Caco-2 (cell line): Measurements from ENCODE around the gene RB1. TPM values are rescaled to one million over a fixed set of nuclear protein-coding genes. Genes with fewer than 3 reads are reported as not detected.

Source experiments
- BruUV-seq: library from RNA; stranded (reverse); fragments of 400-500 nt; replicated peaks from 2 replicates; lab custom pipeline; 2021; lab: Mats Ljungman, UMichigan
- CTCF ChIA-PET: fragments of 300-600 bp; sonication (Branson Sonifier 250); formaldehyde crosslinking; loops from one replicate; lab custom pipeline; 2022; ENCODE audit warnings: antibody characterized with exemption; lab: Charles Lee
- POLR2A ChIA-PET: fragments of 300-600 bp; sonication (Branson Sonifier 250); formaldehyde crosslinking; loops from one replicate; lab custom pipeline; 2022; ENCODE audit warnings: antibody characterized with exemption; lab: Charles Lee
- DNase-seq, 2 experiments: peaks; one replicate each; pipeline versions ENCODE4 v3.0.0 to v3.0.0-alpha.2; 2020 to 2022
- H3K27me3 ChIP-seq: replicated peaks from 2 replicates; pipeline ENCODE4 v1.6.0; 2011; ENCODE audit warnings: low read length; ENCODE audit not compliant: control insufficient read depth, insufficient read depth
- H3K36me3 ChIP-seq: 2 replicates; pipeline ENCODE4 v1.5.1; 2011; ENCODE audit warnings: low read length; ENCODE audit not compliant: control insufficient read depth, insufficient read depth
- H3K4me1 ChIP-seq: fragments of 250-450 bp; sonication (Bioruptor Pico); 2 replicates; pipeline ENCODE4 v1.5.1; 2020; ENCODE audit warnings: mild to moderate bottlenecking
- H3K4me3 ChIP-seq: 2 replicates; pipeline ENCODE4 v1.5.1; 2011; ENCODE audit warnings: low read depth, mild to moderate bottlenecking, control low read depth, low read length
- H3K9me3 ChIP-seq: fragments of 250-450 bp; sonication (Bioruptor Pico); 2 replicates; pipeline ENCODE4 v1.5.1; 2020; ENCODE audit warnings: mild to moderate bottlenecking, moderate library complexity
- H3K27ac Mint-ChIP-seq: one replicate; pipeline ENCODE4 v1.8.0; 2022; ENCODE audit warnings: mixed read lengths; ENCODE audit not compliant: unreplicated experiment
- H3K27me3 Mint-ChIP-seq: one replicate; pipeline ENCODE4 v1.8.0; 2022; ENCODE audit warnings: mixed read lengths; ENCODE audit not compliant: insufficient read depth, unreplicated experiment
- H3K36me3 Mint-ChIP-seq: one replicate; pipeline ENCODE4 v1.8.0; 2022; ENCODE audit warnings: mild to moderate bottlenecking, mixed read lengths; ENCODE audit not compliant: insufficient read depth, unreplicated experiment
- H3K4me1 Mint-ChIP-seq: one replicate; pipeline ENCODE4 v1.8.0; 2022; ENCODE audit warnings: low read depth, mixed read lengths; ENCODE audit not compliant: unreplicated experiment
- H3K4me3 Mint-ChIP-seq: one replicate; pipeline ENCODE4 v1.8.0; 2022; ENCODE audit warnings: mild to moderate bottlenecking, moderate library complexity, mixed read lengths; ENCODE audit not compliant: unreplicated experiment
- H3K9me3 Mint-ChIP-seq: one replicate; pipeline ENCODE4 v1.8.0; 2022; ENCODE audit warnings: mixed read lengths; ENCODE audit not compliant: unreplicated experiment
- intact Hi-C: fragments of 100-400 bp; cut with micrococcal nuclease; formaldehyde crosslinking; loops from one replicate; pipeline ENCODE4 v1.10.0; 2022; ENCODE audit not compliant: unreplicated experiment
- total RNA-seq: library from RNA; stranded (reverse); gene quantifications from 2 replicates; pipeline ENCODE4 v1.2.3, GENCODE V29; 2022
- TF ChIP-seq, protein P1 (sequence below), 2 experiments: fragments of 200-600 bp in 1 of 2; IDR thresholded peaks; 1 replicate in 1 of 2; 2 replicates in 1 of 2; pipeline versions ENCODE4 v1.5.1 to v1.8.0; 2011 to 2022; ENCODE audit warnings: antibody characterized with exemption in 1 of 2, control low read depth in 1 of 2, inconsistent platforms in 1 of 2, low read depth in 1 of 2, low read length in 1 of 2, mild to moderate bottlenecking in 1 of 2, moderate library complexity in 1 of 2; ENCODE audit not compliant: insufficient read depth in 1 of 2, severe bottlenecking in 1 of 2, unreplicated experiment in 1 of 2

Gene RB1
- total RNA-seq, 1 experiment from 2014 or later: 24.1 TPM

- peak overlapping the region; percentile 82 for H3K4me3 Mint-ChIP-seq
- no TSS peak for BruUV-seq
- CTCF ChIA-PET: no interaction called here
- no peaks in the 10 kb centered on the region for H3K27me3 ChIP-seq
- peaks cover 6% of the 10 kb centered on the region for H3K4me1 Mint-ChIP-seq
- peaks cover 5% of the 10 kb centered on the region for H3K4me1 ChIP-seq
- H3K9me3 Mint-ChIP-seq: no peaks in the 10 kb centered on the region
- peak overlapping the region; percentile 76 for H3K4me3 ChIP-seq
- DNase-seq: no peak
- no peaks in the 10 kb centered on the region for H3K36me3 ChIP-seq
- no peaks in the 10 kb centered on the region for H3K27me3 Mint-ChIP-seq
- H3K27ac Mint-ChIP-seq: peak overlapping the region; percentile 93
- POLR2A ChIA-PET: interaction anchor here (0.6 to 0.8 kb wide), 2 partner anchors 70 to 111 kb away, joined by 6 to 8 read pairs; partner anchors contain the start of gene ITM2B
- no peaks in the 10 kb centered on the region for H3K9me3 ChIP-seq
- intact Hi-C loops: no loop called here
- TF ChIP-seq, protein P1, sequence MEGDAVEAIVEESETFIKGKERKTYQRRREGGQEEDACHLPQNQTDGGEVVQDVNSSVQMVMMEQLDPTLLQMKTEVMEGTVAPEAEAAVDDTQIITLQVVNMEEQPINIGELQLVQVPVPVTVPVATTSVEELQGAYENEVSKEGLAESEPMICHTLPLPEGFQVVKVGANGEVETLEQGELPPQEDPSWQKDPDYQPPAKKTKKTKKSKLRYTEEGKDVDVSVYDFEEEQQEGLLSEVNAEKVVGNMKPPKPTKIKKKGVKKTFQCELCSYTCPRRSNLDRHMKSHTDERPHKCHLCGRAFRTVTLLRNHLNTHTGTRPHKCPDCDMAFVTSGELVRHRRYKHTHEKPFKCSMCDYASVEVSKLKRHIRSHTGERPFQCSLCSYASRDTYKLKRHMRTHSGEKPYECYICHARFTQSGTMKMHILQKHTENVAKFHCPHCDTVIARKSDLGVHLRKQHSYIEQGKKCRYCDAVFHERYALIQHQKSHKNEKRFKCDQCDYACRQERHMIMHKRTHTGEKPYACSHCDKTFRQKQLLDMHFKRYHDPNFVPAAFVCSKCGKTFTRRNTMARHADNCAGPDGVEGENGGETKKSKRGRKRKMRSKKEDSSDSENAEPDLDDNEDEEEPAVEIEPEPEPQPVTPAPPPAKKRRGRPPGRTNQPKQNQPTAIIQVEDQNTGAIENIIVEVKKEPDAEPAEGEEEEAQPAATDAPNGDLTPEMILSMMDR (IDR thresholded peaks at IDR 0.05; ENCODE audit: insufficient read depth in 1 of 2, low read depth in 1 of 2, low read length in 1 of 2, severe bottlenecking in 1 of 2, unreplicated experiment in 1 of 2): no peak
- peaks cover 17% of the 10 kb centered on the region for H3K36me3 Mint-ChIP-seq
Measured at GRCh38 chr13:48302871-48303358, 636 bp upstream of the RB1 start.

DNA sequence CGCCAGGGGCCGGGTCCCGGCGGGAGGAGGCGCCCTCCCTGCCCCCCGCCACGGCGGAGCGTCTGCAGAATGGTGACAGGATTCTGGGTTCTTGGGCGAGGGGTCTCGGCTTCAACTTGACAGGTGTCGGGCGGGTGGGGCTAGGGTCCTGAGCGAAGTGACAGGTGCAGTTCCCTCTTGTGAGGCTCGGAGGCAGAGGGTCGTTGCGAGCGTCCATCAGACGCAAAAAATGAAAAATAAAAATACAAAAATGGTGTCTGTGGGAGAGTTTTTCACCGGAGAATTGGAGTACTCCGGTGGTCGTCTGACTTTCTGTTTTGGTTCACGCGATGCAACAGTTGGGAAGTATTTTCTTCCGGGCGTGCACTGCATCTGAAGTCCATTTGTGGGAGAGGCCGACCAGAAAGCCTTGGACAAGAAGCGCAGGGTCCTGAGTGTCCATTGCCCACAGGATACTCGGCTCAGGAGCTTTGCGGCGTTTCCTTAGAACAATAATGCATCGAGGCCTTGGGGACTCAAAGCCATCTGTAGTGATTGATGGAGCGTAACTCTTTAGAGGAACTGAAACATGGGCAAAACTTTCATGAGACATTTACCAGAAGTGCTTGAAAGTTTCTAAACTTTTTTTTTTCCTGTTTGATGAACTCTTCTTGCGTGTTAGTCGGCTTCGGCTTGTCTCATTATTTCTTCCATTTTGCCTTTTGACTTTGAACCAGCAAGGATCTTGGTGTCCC, 759 bp downstream of the RB1 start:
- CTCF ChIA-PET: no interaction called here
- H3K9me3 ChIP-seq: no peaks in the 10 kb centered on the region
- Mint-ChIP-seq H3K36me3 (peaks cover 17% of the 10 kb centered on the region), H3K27me3 (no peaks in the 10 kb centered on the region), H3K9me3 (no peaks in the 10 kb centered on the region), H3K27ac (peak overlapping the region; percentile 93), H3K4me3 (peak overlapping the region; percentile 82), H3K4me1 (peaks cover 6% of the 10 kb centered on the region)
- H3K36me3 ChIP-seq: no peaks in the 10 kb centered on the region
- TSS peak; percentile 40 for BruUV-seq
- TF ChIP-seq, protein P1 (IDR thresholded peaks at IDR 0.05; ENCODE audit: insufficient read depth in 1 of 2, low read depth in 1 of 2, low read length in 1 of 2, severe bottlenecking in 1 of 2, unreplicated experiment in 1 of 2): no peak
- no peaks in the 10 kb centered on the region for H3K27me3 ChIP-seq
- peak overlapping the region; percentile 76 for H3K4me3 ChIP-seq
- intact Hi-C loops: loop anchor here (2.0 kb wide), 2 partner anchors 72 to 178 kb away; partner anchors contain the start of gene ITM2B
- POLR2A ChIA-PET: no interaction called here
- peaks cover 4% of the 10 kb centered on the region; the same call in 1 of the 2 replicates for H3K4me1 ChIP-seq
- DNase-seq: peak in 1 of 2 experiments; percentile 22

DNA sequence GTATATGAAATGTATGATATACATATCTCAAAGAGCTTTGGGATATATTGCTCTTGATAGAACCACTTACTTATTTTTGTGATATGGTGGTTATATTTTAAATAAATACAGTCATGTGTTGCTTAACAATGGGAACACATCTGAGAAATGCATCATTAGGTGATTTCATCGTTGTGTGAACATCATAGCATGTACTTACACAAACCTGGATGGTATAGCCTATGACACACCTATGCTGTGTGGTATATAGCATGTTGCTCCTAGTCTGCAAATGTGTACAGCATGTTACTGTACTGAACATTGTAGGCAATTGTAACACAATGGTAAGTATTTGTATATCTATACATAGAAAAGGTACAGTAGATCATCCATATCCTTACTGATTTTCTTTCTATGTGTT, 7.7 kb downstream of the RB1 start:
- Histone ChIP-seq H3K9me3 (no peaks in the 10 kb centered on the region), H3K36me3 (no peaks in the 10 kb centered on the region), H3K4me1 (no peaks in the 10 kb centered on the region), H3K4me3 (no peak overlapping the region), H3K27me3 (no peaks in the 10 kb centered on the region)
- no peaks in the 10 kb centered on the region for H3K9me3 Mint-ChIP-seq
- H3K36me3 Mint-ChIP-seq: peaks cover 6% of the 10 kb centered on the region
- intact Hi-C loops: no loop called here
- H3K27ac Mint-ChIP-seq: no peak overlapping the region
- CTCF ChIA-PET: no interaction called here
- BruUV-seq: no TSS peak
- POLR2A ChIA-PET: no interaction called here
- no peak overlapping the region for H3K4me3 Mint-ChIP-seq
- TF ChIP-seq, protein P1 (IDR thresholded peaks at IDR 0.05; ENCODE audit: insufficient read depth in 1 of 2, low read depth in 1 of 2, low read length in 1 of 2, severe bottlenecking in 1 of 2, unreplicated experiment in 1 of 2): no peak
- no peaks in the 10 kb centered on the region for H3K4me1 Mint-ChIP-seq
- no peaks in the 10 kb centered on the region for H3K27me3 Mint-ChIP-seq
- DNase-seq: no peak
